HEK293 (cell line): Measurements from ENCODE around the gene CAGE1.

Source experiments
- FEZF1 ChIP-seq: fragments of 450-650 bp; formaldehyde crosslinking; IDR thresholded peaks from 2 replicates; pipeline ENCODE4 v1.5.1; 2016; ENCODE audit warnings: missing biosample characterization, missing genetic modification characterization
- GLIS1 ChIP-seq: fragments of 450-650 bp; formaldehyde crosslinking; IDR thresholded peaks from 2 replicates; pipeline ENCODE4 v1.5.1; 2016; ENCODE audit warnings: missing biosample characterization, missing genetic modification characterization
- SETDB1 ChIP-seq: IDR thresholded peaks from one replicate; pipeline ENCODE4 v1.6.1; 2017; ENCODE audit warnings: mild to moderate bottlenecking, low read length, moderate library complexity, mixed read lengths; ENCODE audit not compliant: insufficient read length
- ZBTB20 ChIP-seq: fragments of 450-650 bp; formaldehyde crosslinking; IDR thresholded peaks from 2 replicates; pipeline ENCODE4 v1.5.1; 2016; ENCODE audit warnings: missing biosample characterization, missing genetic modification characterization
- ZBTB26 ChIP-seq: fragments of 450-650 bp; formaldehyde crosslinking; optimal IDR thresholded peaks from 2 replicates; pipeline ENCODE3; 2016; ENCODE audit warnings: missing biosample characterization, mild to moderate bottlenecking, missing genetic modification characterization
- ZBTB6 ChIP-seq: fragments of 450-650 bp; formaldehyde crosslinking; IDR thresholded peaks from 2 replicates; pipeline ENCODE4 v1.5.1; 2017; ENCODE audit warnings: missing biosample characterization, missing genetic modification characterization
- ZBTB8A ChIP-seq: fragments of 450-650 bp; formaldehyde crosslinking; IDR thresholded peaks from 2 replicates; pipeline ENCODE4 v1.5.1; 2016; ENCODE audit warnings: missing biosample characterization, missing genetic modification characterization
- ZFP41 ChIP-seq: fragments of 450-650 bp; formaldehyde crosslinking; IDR thresholded peaks from 2 replicates; pipeline ENCODE4 v1.5.1; 2016; ENCODE audit warnings: missing biosample characterization, missing genetic modification characterization, borderline replicate concordance
- ZNF114 ChIP-seq: fragments of 450-650 bp; formaldehyde crosslinking; IDR thresholded peaks from 2 replicates; pipeline ENCODE4 v1.5.0; 2017; ENCODE audit warnings: missing biosample characterization, missing genetic modification characterization
- ZNF157 ChIP-seq: fragments of 450-650 bp; formaldehyde crosslinking; IDR thresholded peaks from 2 replicates; pipeline ENCODE4 v1.5.1; 2016; ENCODE audit warnings: missing biosample characterization, missing genetic modification characterization
- ZNF202 ChIP-seq: fragments of 450-650 bp; formaldehyde crosslinking; IDR thresholded peaks from 2 replicates; pipeline ENCODE4 v1.5.1; 2016; ENCODE audit warnings: missing biosample characterization, missing genetic modification characterization, borderline replicate concordance
- ZNF248 ChIP-seq: fragments of 450-650 bp; formaldehyde crosslinking; IDR thresholded peaks from 2 replicates; pipeline ENCODE4 v1.5.1; 2017; ENCODE audit warnings: missing biosample characterization, missing genetic modification characterization
- ZNF266 ChIP-seq: fragments of 450-650 bp; formaldehyde crosslinking; IDR thresholded peaks from 2 replicates; pipeline ENCODE4 v1.5.1; 2016; ENCODE audit warnings: missing biosample characterization, missing genetic modification characterization, low read depth
- ZNF362 ChIP-seq: fragments of 450-650 bp; formaldehyde crosslinking; IDR thresholded peaks from 2 replicates; pipeline ENCODE4 v1.5.1; 2016; ENCODE audit warnings: missing biosample characterization, missing genetic modification characterization
- ZNF501 ChIP-seq: fragments of 450-650 bp; formaldehyde crosslinking; IDR thresholded peaks from 2 replicates; pipeline ENCODE4 v1.5.1; 2016; ENCODE audit warnings: missing biosample characterization, missing genetic modification characterization
- ZNF514 ChIP-seq: fragments of 450-650 bp; formaldehyde crosslinking; IDR thresholded peaks from 2 replicates; pipeline ENCODE4 v1.5.1; 2016; ENCODE audit warnings: missing biosample characterization, missing genetic modification characterization
- ZNF518A ChIP-seq: fragments of 450-650 bp; formaldehyde crosslinking; conservative IDR thresholded peaks from 2 replicates; pipeline ENCODE4 v1.5.1; 2016; ENCODE audit warnings: low read depth, missing biosample characterization, missing genetic modification characterization
- ZNF544 ChIP-seq: fragments of 450-650 bp; formaldehyde crosslinking; IDR thresholded peaks from 2 replicates; pipeline ENCODE4 v1.5.0; 2017; ENCODE audit warnings: missing biosample characterization, missing genetic modification characterization
- ZNF621 ChIP-seq: fragments of 450-650 bp; formaldehyde crosslinking; IDR thresholded peaks from 2 replicates; pipeline ENCODE4 v1.5.1; 2017; ENCODE audit warnings: missing biosample characterization, missing genetic modification characterization
- ZNF629 ChIP-seq: fragments of 450-650 bp; formaldehyde crosslinking; IDR thresholded peaks from 2 replicates; pipeline ENCODE4 v1.5.1; 2017; ENCODE audit warnings: missing biosample characterization, missing genetic modification characterization
- ZNF76 ChIP-seq: fragments of 450-650 bp; formaldehyde crosslinking; IDR thresholded peaks from 2 replicates; pipeline ENCODE4; 2016; ENCODE audit warnings: low read depth, missing biosample characterization, missing genetic modification characterization, borderline replicate concordance
- ZNF777 ChIP-seq: fragments of 450-650 bp; formaldehyde crosslinking; IDR thresholded peaks from 2 replicates; pipeline ENCODE4 v1.5.1; 2017; ENCODE audit warnings: missing biosample characterization, missing genetic modification characterization, borderline replicate concordance
- TF ChIP-seq, protein P1 (sequence below): fragments of 450-650 bp; IDR thresholded peaks from 2 replicates; pipeline ENCODE4 v1.5.1; 2018; ENCODE audit warnings: missing biosample characterization, mild to moderate bottlenecking, missing genetic modification characterization
- TF ChIP-seq, protein P2 (sequence below): fragments of 450-650 bp; formaldehyde crosslinking; IDR thresholded peaks from 2 replicates; pipeline ENCODE4 v1.5.1; 2016; ENCODE audit warnings: missing biosample characterization, missing genetic modification characterization
- TF ChIP-seq, protein P3 (sequence below): fragments of 450-650 bp; formaldehyde crosslinking; IDR thresholded peaks from 2 replicates; pipeline ENCODE4 v1.5.1; 2017; ENCODE audit warnings: missing biosample characterization, missing genetic modification characterization

CAGE1 gene

DNA sequence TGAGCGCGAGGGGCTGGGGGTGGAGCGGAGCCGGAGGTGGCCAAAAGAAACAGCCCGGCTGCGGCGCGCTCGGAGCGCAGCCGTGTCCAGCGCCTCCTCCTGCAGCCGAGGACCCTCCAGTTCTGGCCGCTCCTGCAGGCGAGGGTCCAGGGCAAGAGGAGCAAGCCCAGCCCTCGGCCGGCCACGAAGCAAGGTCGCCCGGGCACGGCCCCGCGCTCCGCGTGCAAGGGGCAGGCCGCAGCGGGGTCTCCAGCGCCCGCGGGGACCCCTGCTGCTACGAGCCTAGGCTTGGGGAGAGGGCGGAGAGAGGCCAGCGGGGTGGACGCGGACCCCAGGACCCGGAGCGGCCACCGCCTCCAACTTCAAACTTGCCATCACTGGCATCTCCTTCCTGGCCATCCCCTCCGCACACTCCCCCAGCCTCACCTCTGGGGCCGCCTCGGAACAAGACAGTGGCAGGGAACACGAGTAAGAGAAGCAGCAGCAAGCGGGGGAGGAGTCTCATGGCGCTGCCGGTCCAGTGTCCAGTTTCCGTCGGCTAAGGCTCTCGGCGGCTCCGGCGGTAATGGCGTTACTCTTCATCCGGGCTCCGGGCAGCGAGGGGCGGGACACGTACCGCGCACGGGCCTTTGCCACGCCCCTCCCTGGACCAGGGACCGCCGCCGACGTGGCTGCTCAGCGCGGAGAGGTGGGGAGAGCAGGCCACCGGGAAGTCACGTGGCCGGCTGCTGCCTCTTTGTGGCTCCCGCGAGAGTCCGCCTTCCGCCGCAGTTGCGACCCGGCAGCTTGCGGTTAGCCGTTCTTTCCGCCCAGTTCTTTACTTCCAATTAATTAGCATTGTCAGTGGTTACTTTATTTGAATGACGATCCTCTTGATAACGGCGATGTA is 76.7 kb downstream of the CAGE1 start, which contains the start of gene SSR1 (continued):
- TF ChIP-seq SETDB1 (no peak), ZNF362 (tag by site-specific recombination) (no peak), FEZF1 (peak; percentile 82), GLIS1 (tag by site-specific recombination) (peak; percentile 27; the same call in 1 of the 2 replicates), ZNF777 (tag by site-specific recombination) (no peak), ZFP41 (tag by site-specific recombination) (no peak), ZBTB8A (peak; percentile 47; the same call in 1 of the 2 replicates), ZNF76 (peak; percentile 46; the same call in 1 of the 2 replicates), ZBTB20 (tag by site-specific recombination) (peak; percentile 52; the same call in 1 of the 2 replicates), ZNF501 (tag by site-specific recombination) (peak; percentile 85), ZNF202 (tag by site-specific recombination) (no peak), ZBTB26 (tag by site-specific recombination) (peak; percentile 85), ZNF514 (no peak), ZNF518A (tag by site-specific recombination) (peak; percentile 73), ZNF114 (tag by site-specific recombination) (no peak), ZBTB6 (no peak), ZNF266 (tag by site-specific recombination) (no peak), ZNF629 (tag by site-specific recombination) (peak; percentile 52), ZNF157 (no peak), ZNF621 (no peak), ZNF544 (tag by site-specific recombination) (no peak), ZNF248 (tag by site-specific recombination) (no peak)
- TF ChIP-seq, protein P1, sequence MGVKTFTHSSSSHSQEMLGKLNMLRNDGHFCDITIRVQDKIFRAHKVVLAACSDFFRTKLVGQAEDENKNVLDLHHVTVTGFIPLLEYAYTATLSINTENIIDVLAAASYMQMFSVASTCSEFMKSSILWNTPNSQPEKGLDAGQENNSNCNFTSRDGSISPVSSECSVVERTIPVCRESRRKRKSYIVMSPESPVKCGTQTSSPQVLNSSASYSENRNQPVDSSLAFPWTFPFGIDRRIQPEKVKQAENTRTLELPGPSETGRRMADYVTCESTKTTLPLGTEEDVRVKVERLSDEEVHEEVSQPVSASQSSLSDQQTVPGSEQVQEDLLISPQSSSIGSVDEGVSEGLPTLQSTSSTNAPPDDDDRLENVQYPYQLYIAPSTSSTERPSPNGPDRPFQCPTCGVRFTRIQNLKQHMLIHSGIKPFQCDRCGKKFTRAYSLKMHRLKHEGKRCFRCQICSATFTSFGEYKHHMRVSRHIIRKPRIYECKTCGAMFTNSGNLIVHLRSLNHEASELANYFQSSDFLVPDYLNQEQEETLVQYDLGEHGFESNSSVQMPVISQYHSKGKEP = peak; percentile 78
- TF ChIP-seq, protein P2, sequence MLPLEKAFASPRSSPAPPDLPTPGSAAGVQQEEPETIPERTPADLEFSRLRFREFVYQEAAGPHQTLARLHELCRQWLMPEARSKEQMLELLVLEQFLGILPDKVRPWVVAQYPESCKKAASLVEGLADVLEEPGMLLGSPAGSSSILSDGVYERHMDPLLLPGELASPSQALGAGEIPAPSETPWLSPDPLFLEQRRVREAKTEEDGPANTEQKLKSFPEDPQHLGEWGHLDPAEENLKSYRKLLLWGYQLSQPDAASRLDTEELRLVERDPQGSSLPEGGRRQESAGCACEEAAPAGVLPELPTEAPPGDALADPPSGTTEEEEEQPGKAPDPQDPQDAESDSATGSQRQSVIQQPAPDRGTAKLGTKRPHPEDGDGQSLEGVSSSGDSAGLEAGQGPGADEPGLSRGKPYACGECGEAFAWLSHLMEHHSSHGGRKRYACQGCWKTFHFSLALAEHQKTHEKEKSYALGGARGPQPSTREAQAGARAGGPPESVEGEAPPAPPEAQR = no peak
- TF ChIP-seq, protein P3, sequence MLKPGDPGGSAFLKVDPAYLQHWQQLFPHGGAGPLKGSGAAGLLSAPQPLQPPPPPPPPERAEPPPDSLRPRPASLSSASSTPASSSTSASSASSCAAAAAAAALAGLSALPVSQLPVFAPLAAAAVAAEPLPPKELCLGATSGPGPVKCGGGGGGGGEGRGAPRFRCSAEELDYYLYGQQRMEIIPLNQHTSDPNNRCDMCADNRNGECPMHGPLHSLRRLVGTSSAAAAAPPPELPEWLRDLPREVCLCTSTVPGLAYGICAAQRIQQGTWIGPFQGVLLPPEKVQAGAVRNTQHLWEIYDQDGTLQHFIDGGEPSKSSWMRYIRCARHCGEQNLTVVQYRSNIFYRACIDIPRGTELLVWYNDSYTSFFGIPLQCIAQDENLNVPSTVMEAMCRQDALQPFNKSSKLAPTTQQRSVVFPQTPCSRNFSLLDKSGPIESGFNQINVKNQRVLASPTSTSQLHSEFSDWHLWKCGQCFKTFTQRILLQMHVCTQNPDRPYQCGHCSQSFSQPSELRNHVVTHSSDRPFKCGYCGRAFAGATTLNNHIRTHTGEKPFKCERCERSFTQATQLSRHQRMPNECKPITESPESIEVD (tag by site-specific recombination) = 0 out of 2 replicates have a peak, but pooled peaks have one; percentile 16
